Esophagus squamous epithelium (tissue), 5 donors: ENCODE results near the gene SLC25A44. TPM values are rescaled to one million over a fixed set of nuclear protein-coding genes. Genes with fewer than 3 reads are reported as not detected.
A peak's percentile ranks its signal among the peaks of the same experiment; 100 is the strongest.

Experiments
- DNase-seq: peaks from one replicate; lab custom pipeline; 2025; lab: John Stamatoyannopoulos, UW
- H3K27ac ChIP-seq, 4 donors: fragments of 200-600 bp; sonication (generic); one replicate each; pipeline ENCODE4 v1.5.1; 2016 to 2019; ENCODE audit warnings: mild to moderate bottlenecking in 1 of 4
- H3K27me3 ChIP-seq, 4 donors: fragments of 200-600 bp; sonication (generic); 1 replicate in 3 of 4; 2 replicates in 1 of 4; pipeline versions ENCODE4 v1.5.1 to v1.6.0; 2017 to 2021; ENCODE audit warnings: antibody characterized with exemption in 1 of 4
- H3K36me3 ChIP-seq, 3 donors: fragments of 200-600 bp; sonication (generic); one replicate each; pipeline ENCODE4 v1.5.1; 2016 to 2019
- H3K4me1 ChIP-seq, 3 donors: fragments of 200-600 bp; sonication (generic); one replicate each; pipeline ENCODE4 v1.5.1; 2017 to 2019
- H3K4me3 ChIP-seq, 4 donors: fragments of 200-600 bp; sonication (generic); 1 replicate in 3 of 4; 2 replicates in 1 of 4; pipeline ENCODE4 v1.5.1; 2016 to 2019; ENCODE audit warnings: mild to moderate bottlenecking in 2 of 4, moderate library complexity in 1 of 4
- H3K9me3 ChIP-seq, 3 donors: fragments of 200-600 bp; sonication (generic); one replicate each; pipeline ENCODE4 v1.5.1; 2016 to 2019
- POLR2A ChIP-seq, 4 donors: fragments of 450-650 bp; IDR thresholded peaks; one replicate each; pipeline ENCODE4 v1.6.1; 2017; ENCODE audit warnings: antibody characterized with exemption in 4 of 4, mild to moderate bottlenecking in 4 of 4, moderate library complexity in 3 of 4
- whole genome bisulfite sequencing, 2 donors: methylation state at CpG; one replicate each; pipeline ENCODE4 v1.1.5; 2018; 5-methylcytosine and 5-hydroxymethylcytosine counted together
- intact Hi-C: fragments of 100-400 bp; cut with DNase I; formaldehyde crosslinking; loops from one replicate; pipeline ENCODE4 v1.15.0; 2022
- total RNA-seq, 4 donors: library from RNA; depleted of rRNA; stranded (reverse); fragments of >200 nt; gene quantifications; one replicate each; pipeline ENCODE4 v1.1.0, GENCODE V29; 2016
- TF ChIP-seq, protein P1 (sequence below), 6 experiments: fragments of 450-650 bp in 4 of 6; fragments of 200-600 bp in 2 of 6; sonication (generic) in 2 of 6; IDR thresholded peaks; one replicate each; pipeline ENCODE4 v1.5.1; 2016 to 2019; ENCODE audit warnings: antibody characterized with exemption in 6 of 6, mild to moderate bottlenecking in 4 of 6, moderate library complexity in 4 of 6
- donor health status: DM: yes; HTN: yes; CAD: no.

Gene SLC25A44
- total RNA-seq, 4 donors from 2014 or later: 10.5 to 17.7 (median 15.7) TPM

- no peak for DNase-seq
- 58 to 63% methylated on average over 7 of the region's 10 CpGs for WGBS, 2 donors
- TF ChIP-seq, protein P1, sequence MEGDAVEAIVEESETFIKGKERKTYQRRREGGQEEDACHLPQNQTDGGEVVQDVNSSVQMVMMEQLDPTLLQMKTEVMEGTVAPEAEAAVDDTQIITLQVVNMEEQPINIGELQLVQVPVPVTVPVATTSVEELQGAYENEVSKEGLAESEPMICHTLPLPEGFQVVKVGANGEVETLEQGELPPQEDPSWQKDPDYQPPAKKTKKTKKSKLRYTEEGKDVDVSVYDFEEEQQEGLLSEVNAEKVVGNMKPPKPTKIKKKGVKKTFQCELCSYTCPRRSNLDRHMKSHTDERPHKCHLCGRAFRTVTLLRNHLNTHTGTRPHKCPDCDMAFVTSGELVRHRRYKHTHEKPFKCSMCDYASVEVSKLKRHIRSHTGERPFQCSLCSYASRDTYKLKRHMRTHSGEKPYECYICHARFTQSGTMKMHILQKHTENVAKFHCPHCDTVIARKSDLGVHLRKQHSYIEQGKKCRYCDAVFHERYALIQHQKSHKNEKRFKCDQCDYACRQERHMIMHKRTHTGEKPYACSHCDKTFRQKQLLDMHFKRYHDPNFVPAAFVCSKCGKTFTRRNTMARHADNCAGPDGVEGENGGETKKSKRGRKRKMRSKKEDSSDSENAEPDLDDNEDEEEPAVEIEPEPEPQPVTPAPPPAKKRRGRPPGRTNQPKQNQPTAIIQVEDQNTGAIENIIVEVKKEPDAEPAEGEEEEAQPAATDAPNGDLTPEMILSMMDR (IDR thresholded peaks at IDR 0.05): no peak
- TF ChIP-seq POLR2A (IDR thresholded peaks at IDR 0.05): no peak
- Histone ChIP-seq H3K27ac (peak overlapping the region in 1 of 4 donors; percentile 5), H3K4me3 (peak overlapping the region in 1 of 4 donors; percentile 62), H3K9me3 (no peaks in the 10 kb centered on the region), H3K36me3 (peaks cover 17 to 39% (median 20%) of the 10 kb centered on the region in 3 donors), H3K4me1 (peaks cover 20 to 46% (median 30%) of the 10 kb centered on the region in 3 donors), H3K27me3 (peaks cover 0 to 21% (median 0%) of the 10 kb centered on the region in 4 donors)
- intact Hi-C loops: no loop called here
Observed at GRCh38 chr1:156246241-156246780, 52.4 kb downstream of the SLC25A44 start.

DNA sequence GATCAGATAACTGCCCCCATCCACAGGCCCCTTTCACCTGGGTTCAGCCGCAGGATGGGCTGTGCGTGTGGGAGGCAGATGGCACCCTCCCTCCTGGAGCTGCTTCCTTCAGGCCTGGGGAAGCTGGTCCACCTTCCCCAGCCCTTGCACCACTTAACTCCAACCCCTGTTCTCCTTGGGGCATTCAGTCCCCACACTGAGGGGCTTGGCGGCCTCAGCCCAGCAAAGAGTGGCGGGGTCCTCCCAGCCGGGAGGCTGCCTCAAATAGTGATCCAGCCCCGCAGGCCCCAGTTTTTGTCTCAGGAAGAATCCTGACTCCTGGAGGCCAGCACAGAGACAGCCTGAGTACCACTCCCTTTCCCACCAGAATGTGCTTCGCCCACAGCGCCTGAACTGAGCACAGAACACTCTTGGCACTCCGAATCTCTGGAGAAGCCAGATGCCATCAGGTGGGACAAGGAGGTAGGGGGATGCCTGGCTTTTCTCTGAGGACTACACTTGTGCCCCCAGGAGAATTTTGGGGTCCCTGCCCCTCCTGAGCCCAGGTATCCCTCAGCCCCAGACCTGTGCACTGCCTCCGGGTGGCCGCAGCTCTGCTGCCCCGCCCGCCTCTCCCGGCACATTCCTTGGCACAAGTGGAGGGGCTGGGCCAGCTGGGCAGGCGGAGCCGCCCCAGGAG, 53.0 kb downstream of the SLC25A44 start:
- WGBS, 2 donors: 24 to 33% methylated on average over 2 to 7 of the region's 16 CpGs
- Histone ChIP-seq H3K36me3 (peaks cover 23 to 39% (median 26%) of the 10 kb centered on the region in 3 donors), H3K27me3 (peaks cover 0 to 21% (median 0%) of the 10 kb centered on the region in 4 donors), H3K4me3 (no peak overlapping the region), H3K9me3 (no peaks in the 10 kb centered on the region), H3K27ac (peak overlapping the region in 1 of 4 donors; percentile 5), H3K4me1 (peaks cover 20 to 46% (median 30%) of the 10 kb centered on the region in 3 donors)
- DNase-seq: no peak
- TF ChIP-seq, protein P1 (IDR thresholded peaks at IDR 0.05): peak in 1 of 6 experiments; percentile 6
- TF ChIP-seq POLR2A (IDR thresholded peaks at IDR 0.05): no peak
- intact Hi-C loops: no loop called here

- Histone ChIP-seq H3K4me3 (no peak within 1 kb of the TSS), H3K27ac (peak within 1 kb of the TSS in 2 of 4 donors; percentile 5 to 28), H3K27me3 (peaks cover 0 to 21% (median 0%) of the 10 kb centered on the region in 4 donors), H3K9me3 (no peaks in the 10 kb centered on the region), H3K4me1 (peaks cover 20 to 50% (median 30%) of the 10 kb centered on the region in 3 donors), H3K36me3 (peaks cover 27 to 40% (median 33%) of the 10 kb centered on the region in 3 donors)
- intact Hi-C loops: no loop called here
- 32 to 42% methylated on average over 3 to 4 of the region's 16 CpGs for WGBS, 2 donors
- no peak for DNase-seq
- TF ChIP-seq POLR2A (IDR thresholded peaks at IDR 0.05): no peak
- TF ChIP-seq, protein P1 (IDR thresholded peaks at IDR 0.05): no peak
Observed at GRCh38 chr1:156247460-156248322, 53.8 kb downstream of the SLC25A44 start, which contains the start of gene PAQR6. Gene PAQR6, minus strand, starts transcription at chr1:156248056. Its CDS starts 1,325 bp downstream, at chr1:156246731.

- H3K27ac ChIP-seq: peak overlapping the region in 1 of 4 donors; percentile 28
- no peaks in the 10 kb centered on the region for H3K9me3 ChIP-seq
- no peak for TF ChIP-seq POLR2A (IDR thresholded peaks at IDR 0.05)
- TF ChIP-seq, protein P1 (IDR thresholded peaks at IDR 0.05): no peak
- DNase-seq: no peak
- no peak overlapping the region for H3K4me3 ChIP-seq
- intact Hi-C loops: no loop called here
- 50 to 80% methylated on average over 2 to 4 of the region's 4 CpGs for WGBS, 2 donors
- H3K36me3 ChIP-seq: peaks cover 33 to 46% (median 39%) of the 10 kb centered on the region in 3 donors
- peaks cover 20 to 50% (median 30%) of the 10 kb centered on the region in 3 donors for H3K4me1 ChIP-seq
- H3K27me3 ChIP-seq: peaks cover 0 to 21% (median 0%) of the 10 kb centered on the region in 4 donors
Observed at GRCh38 chr1:156248323-156248683, 54.4 kb downstream of the SLC25A44 start.
